GM18858 (cell line): ENCODE measurements around the gene NAV2.

Source experiments
- ATAC-seq: cut with Tn5 transposase; IDR thresholded peaks from one replicate; pipeline ENCODE4 v1.9.1; 2021; ENCODE audit not compliant: unreplicated experiment

The NAV2 gene

DNA sequence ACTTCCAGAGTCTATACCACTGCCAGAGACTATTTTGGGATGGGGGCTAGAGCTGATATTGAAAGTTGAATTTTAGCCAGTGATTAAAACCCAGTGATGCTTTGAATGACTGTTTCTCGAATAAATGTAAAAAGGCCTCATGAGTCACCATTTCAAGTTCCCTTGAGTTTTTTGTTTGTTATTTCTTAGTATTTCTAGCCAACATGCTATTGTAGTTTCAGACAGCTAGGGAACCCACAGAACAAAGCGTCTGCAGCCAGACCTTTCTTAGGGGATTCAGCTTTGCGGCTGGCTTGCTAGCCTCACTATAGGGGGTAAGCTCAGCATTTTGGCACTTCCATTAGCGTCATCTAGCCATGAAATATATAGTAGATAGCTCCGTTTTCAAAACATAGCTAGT is 381.1 kb downstream of the NAV2 start:
- ATAC-seq: no peak

DNA sequence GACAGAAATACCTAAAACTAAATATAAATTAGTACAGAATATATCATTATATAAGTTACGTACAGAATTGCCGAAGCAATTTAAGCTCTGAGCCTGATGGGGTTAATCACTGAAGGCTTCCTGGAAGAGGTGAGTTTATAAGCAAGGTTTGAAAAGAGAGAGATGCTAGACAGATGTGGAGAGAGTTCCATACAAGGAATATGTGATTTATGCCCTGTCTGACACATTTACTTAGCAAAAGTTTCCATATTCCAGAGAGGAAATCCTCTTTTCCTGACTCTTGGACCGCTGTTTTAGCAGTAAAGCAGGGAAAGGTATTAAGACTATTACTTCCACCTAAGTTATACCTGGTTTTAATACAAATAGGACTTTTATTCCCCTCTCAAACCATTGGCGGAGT is 382.6 kb downstream of the NAV2 start:
- no peak for ATAC-seq

DNA sequence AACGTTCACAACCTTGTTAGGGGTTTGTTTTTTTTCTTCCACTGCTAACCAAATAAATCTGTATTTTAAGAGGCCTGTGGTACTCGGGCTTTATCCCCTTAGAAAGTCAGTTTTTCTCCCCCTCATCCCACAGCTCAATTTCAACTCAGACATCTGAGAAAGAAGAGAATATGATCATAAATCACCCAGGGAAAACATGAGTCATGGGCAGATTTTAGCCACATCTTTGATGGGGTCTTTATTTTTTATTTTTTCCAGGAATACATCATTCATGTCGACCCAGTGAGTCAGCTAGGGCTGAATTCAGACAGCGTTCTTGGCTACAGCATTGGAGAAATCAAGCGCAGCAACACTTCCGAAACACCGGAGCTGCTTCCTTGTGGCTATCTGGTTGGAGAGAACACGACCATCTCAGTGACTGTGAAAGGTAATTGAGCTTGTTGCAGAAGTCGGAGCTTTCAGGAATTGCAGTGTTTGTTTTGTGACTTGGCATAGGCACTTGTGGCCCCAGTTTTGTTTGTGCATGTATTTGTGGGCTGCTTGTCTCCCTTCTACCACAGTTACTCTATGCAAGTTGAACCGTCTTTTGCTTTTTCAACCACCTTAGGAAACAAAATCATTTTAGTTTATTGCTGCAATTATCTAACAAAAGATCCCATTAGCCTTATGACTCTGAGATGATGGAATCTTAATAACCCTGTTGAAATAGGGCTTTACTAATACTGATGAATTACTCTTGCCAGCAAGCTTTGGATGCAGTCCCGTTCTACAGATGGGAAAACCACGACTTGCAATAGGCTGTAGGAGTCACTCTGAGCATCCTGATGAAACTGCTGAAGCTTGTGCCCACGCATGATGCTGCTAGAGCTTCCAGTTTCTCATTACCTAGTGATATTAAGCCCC is 384.9 kb downstream of the NAV2 start:
- ATAC-seq: no peak

DNA sequence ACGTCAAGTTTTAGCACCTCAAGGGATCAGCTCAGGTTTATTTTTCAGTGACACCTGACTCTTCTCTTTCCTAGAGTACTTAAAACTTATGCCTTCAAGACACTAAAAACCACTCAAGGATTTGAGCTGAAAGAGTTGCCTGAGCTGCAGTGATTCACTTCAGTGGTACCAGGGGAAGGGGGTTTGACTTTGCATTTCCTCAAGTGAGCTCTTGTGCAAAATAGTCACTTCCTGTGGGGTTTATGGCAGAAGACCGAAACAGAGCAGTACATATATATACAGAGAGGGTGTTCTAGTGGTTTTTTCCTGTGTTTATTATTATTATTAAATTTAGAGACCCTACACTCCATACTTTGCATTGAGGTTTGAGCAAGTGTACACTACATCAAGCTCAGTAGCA is 386.9 kb downstream of the NAV2 start:
- no peak for ATAC-seq

DNA sequence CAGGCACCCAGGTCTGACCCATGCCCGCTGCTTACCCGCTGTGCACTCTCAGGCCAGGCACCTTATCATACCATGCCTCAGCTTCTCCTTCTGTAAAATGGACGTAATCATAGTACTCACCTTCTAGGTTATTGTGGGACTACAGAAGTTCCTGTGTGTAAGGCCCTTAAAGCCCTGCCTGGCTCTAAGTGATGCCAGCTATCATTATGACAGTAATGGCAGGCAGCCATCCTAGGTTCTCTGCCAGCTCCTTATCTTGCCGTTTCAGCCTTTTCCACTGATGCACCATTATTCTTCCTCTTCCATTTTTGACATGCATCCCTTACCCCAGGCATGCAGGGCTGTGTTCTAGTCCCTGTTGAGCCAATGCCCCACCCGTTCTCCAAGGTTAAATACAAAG is 389.8 kb downstream of the NAV2 start:
- no peak for ATAC-seq

DNA sequence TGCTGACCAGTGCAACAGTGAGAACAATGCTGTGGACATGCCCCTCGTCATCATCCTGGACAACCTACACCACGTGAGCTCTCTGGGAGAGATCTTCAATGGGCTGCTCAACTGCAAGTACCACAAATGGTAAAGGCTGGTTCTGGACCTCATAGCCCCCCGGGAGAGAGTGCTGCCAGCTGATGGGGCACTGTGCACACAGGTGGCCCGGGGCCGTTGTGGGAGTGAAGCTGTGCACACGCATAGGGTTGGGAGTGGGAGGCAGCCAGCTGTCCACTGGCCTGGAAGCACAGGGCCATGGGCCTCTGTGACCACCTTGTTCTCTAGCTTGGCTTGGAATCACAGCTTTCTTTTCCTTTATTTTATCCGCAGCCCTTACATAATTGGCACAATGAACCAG is 390.6 kb downstream of the NAV2 start:
- no peak for ATAC-seq

DNA sequence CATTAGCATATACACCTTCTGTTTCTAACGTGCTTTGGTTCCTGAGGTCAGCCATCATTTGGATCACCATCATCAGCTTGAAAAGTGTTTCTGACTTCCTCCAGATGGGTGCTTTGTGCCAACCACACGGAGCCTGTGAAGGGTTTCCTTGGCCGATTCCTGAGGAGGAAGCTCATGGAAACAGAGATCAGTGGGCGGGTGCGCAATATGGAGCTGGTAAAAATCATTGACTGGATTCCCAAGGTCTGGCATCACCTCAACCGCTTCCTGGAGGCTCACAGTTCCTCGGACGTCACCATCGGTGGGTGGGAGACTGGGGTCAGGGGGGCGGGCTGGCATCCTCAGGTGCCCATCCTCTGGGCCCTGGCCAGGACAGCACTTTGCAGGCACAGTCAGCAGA is 392.8 kb downstream of the NAV2 start:
- no peak for ATAC-seq

DNA sequence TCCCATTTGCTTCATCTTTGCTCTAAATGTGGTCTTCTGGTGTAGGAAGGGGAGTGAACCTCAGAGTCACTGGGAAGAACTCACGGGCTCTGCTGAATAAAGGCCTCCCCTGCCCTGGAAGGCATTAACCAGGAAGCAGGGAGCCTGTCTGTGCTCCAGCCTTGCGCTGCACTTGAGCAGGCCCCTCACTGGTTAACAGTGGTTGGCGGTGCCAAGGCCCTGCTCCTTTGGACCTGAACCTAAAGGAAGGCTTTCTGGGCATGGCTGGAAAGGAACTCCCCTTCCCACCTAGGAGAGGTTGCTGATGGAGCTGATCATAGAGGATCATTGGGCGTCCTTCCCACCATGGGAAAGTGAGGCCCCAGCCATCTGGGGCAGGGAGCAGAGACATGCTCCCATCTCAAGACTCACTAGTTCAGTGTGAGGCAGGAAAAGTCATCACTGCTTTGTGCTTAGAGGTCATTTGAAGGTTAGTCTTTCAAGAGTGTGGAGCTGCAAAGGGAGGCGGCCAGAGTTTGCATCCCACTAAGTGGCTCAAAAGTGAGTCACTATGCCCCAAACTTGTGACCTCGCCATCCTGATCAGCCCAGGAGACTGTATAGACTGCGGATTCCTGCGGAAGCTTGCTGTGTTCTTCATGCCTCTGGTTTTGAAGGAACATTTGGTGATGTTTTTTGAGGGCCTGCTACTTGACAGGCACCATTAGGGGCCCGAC is 397.3 kb downstream of the NAV2 start:
- ATAC-seq: no peak

DNA sequence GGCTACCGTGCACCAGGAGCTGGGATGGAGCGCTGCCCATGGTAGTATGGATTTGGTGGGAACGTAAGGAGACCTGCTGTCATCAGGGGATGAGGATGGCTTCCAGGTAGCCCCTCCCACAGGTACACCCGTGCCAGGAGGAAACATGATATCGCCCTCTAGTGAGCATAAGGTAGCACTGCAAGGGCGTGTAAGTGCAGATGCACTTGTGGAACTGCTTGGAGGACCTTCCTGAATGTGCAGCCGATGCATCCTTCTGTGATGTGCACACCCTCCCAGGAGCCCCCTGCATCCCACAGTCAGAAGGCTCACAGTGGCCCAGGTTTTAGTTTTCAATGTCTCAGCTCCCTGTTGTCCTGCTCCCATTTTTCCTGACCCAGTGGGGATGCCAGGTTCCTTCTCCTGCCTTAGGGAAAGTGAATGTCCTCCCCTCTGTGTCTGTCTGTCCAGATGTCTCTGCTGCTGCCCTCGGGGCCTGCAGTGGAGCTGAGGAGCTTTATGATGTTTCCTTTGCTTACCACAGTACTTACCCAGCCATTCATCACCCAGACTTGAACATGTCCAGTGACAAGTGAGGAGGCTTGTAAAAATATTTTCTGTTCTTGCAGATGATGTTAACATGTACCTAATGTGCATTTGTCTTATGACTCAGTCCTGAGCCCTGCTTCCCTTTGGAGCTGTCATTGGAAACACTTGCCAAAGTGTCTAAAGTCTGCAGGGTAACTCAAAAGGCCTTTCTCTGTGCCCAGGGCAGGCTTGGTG is 398.5 kb downstream of the NAV2 start:
- peak; percentile 74 for ATAC-seq

DNA sequence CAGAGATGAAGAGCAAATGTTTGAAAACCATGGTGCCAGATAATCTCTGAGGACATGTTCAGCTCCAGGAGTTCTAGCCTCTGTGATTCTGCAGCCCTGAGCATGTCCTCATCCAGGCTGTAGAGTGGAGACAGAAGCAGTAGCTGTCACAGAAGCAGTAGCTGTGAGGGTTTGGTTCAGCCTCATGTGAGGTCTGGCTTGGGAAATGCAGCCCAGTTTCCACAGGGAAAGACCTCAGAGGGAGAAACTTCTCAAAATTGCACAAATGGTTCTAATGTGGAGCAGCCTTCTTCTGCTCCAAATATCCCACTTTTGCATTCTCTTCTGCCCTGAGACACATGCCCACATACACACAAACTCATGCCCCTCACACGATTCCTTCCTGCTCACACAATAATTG is 399.2 kb downstream of the NAV2 start:
- no peak for ATAC-seq

- no peak for ATAC-seq
Observed at GRCh38 chr11:20112291-20113148, 399.9 kb downstream of the NAV2 start.

GRCh38 chr11:20113149-20113438 is 400.5 kb downstream of the NAV2 start:
- no peak for ATAC-seq

DNA sequence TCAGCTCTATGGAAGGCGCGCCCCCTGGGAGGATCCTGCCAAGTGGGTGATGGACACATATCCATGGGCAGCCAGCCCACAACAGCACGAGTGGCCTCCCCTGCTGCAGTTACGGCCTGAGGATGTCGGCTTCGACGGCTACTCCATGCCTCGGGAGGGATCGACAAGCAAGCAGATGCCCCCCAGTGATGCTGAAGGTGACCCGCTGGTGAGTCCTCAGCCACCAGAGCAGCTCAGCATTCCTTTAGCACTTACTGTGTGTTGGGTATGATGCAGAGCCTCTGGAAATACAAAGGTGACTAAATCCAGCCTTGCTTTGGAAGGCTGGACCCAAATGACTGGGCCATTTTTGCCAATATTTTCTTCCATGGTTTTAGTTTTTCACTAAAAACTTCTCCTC is 402.0 kb downstream of the NAV2 start:
- ATAC-seq: no peak

GRCh38 chr11:20116825-20117224 is 404.2 kb downstream of the NAV2 start:
- no peak for ATAC-seq

DNA sequence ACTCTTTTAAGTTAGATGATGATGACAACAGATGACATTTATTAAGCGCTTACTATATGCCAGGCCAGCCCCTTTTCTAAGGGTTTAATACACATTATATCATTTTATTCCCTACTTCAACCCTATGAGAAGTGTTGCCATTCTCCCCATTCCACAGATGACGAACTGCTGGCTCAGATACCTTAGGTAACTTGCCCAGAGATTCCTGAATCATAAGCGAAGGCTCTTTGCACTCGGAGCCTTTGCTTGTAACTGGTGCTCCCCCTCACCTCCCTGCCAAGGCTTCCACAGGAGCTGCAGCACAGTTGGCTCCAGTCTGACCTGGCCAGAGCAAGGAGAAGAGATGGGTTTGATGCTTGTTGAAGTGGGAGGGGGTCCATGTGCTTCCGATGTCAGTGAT is 404.7 kb downstream of the NAV2 start:
- ATAC-seq: no peak

DNA sequence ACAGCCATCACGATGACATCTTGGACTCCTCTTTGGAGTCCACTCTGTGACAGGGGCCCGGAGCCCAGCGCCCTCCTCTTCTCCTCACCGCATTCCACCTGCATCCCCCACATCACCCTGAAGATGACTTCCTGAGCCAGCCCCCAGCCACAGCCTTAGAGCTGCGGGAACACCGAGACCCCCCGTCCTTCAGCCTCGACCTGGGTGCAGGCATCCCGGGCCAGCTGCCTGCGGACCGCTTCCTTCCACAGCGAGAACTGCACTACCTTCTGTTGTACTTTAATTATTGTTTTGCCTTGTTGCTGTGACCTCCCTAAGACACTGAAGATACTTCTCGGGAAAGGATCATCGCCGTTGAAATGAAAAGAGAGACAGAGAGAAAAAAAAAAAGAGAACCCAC is 405.6 kb downstream of the NAV2 start:
- ATAC-seq: no peak

GRCh38 chr11:20119315-20119714 is 406.7 kb downstream of the NAV2 start:
- no peak for ATAC-seq

GRCh38 chr11:20120134-20120925 is 407.7 kb downstream of the NAV2 start:
- no peak for ATAC-seq

DNA sequence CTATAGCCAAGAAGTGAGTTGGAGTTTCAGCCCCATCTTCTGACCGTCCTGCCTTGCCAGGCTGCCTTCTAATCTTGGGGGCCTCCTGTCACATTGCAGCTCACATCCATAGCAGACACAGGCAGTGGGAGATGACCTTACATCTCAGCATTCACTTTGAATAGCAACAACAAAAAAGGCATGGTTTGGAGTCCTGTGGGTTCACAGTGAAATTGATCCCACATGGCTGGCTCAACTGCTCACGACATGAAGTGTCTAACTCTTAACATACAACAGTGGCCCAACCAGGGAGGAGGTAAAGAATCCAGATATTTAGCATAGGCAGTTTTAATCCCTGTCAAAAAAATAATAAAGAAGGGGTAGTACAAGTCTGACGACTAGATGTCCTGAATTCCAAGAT is 409.5 kb downstream of the NAV2 start:
- ATAC-seq: no peak

- ATAC-seq: no peak
Observed at GRCh38 chr11:20125927-20126326, 413.3 kb downstream of the NAV2 start.
